GM23338 (cell line): Measurements from ENCODE around the gene RBM7. TPM values are rescaled to one million over a fixed set of nuclear protein-coding genes. Genes with fewer than 3 reads are reported as not detected.

ENCODE experiments used
- ATAC-seq: fragments of 200-7000 bp; cut with Tn5 transposase; 3 replicates; pipeline ENCODE4 v1.9.1; 2020
- DNase-seq: peaks from one replicate; pipeline ENCODE4 v3.0.0-alpha.2; 2015; ENCODE audit warnings: low spot score
- H2AFZ ChIP-seq: fragments of 200-600 bp; sonication (generic); 2 replicates; pipeline ENCODE4 v1.8.0; 2016; ENCODE audit warnings: antibody characterized with exemption, mild to moderate bottlenecking, moderate library complexity
- H3F3A ChIP-seq: fragments of 200-600 bp; sonication (generic); replicated peaks from 2 replicates; pipeline ENCODE4 v1.8.0; 2017; ENCODE audit warnings: antibody characterized with exemption, mixed run types, low read depth
- H3K27ac ChIP-seq: fragments of 200-600 bp; sonication (generic); 2 replicates; pipeline ENCODE4 v1.6.1; 2016; ENCODE audit warnings: low read depth
- H3K27me3 ChIP-seq: fragments of 200-600 bp; sonication (generic); 2 replicates; pipeline ENCODE4 v1.8.0; 2016; ENCODE audit warnings: mild to moderate bottlenecking, mixed run types, moderate library complexity; ENCODE audit not compliant: insufficient read depth
- H3K36me3 ChIP-seq: fragments of 200-600 bp; sonication (generic); 2 replicates; pipeline ENCODE4 v1.8.0; 2016; ENCODE audit warnings: mild to moderate bottlenecking; ENCODE audit not compliant: insufficient read depth
- H3K4me1 ChIP-seq: fragments of 200-600 bp; sonication (generic); 2 replicates; pipeline ENCODE4 v1.8.0; 2016; ENCODE audit warnings: mild to moderate bottlenecking, moderate library complexity; ENCODE audit not compliant: insufficient read depth
- H3K4me2 ChIP-seq: fragments of 200-600 bp; sonication (generic); 2 replicates; pipeline ENCODE4 v1.7.1; 2017; ENCODE audit warnings: mixed run types
- H3K4me3 ChIP-seq: fragments of 200-600 bp; sonication (generic); 2 replicates; pipeline ENCODE4 v1.6.1; 2016; ENCODE audit warnings: mixed run types
- H3K79me2 ChIP-seq: fragments of 200-600 bp; sonication (generic); replicated peaks from 2 replicates; pipeline ENCODE4 v1.8.0; 2017; ENCODE audit warnings: mild to moderate bottlenecking; ENCODE audit not compliant: insufficient read depth
- H3K9me2 ChIP-seq: fragments of 200-600 bp; sonication (generic); 2 replicates; pipeline ENCODE4 v1.8.0; 2017; ENCODE audit not compliant: insufficient read depth
- H4K20me1 ChIP-seq: fragments of 200-600 bp; sonication (generic); replicated peaks from 2 replicates; pipeline ENCODE4 v1.8.0; 2017; ENCODE audit warnings: mild to moderate bottlenecking; ENCODE audit not compliant: insufficient read depth
- H3K27ac Mint-ChIP-seq: 2 replicates; pipeline ENCODE4 v1.8.0; 2020; ENCODE audit warnings: inconsistent platforms, mild to moderate bottlenecking, moderate library complexity, mixed read lengths
- H3K27me3 Mint-ChIP-seq: 3 replicates; pipeline ENCODE4 v1.8.0; 2022; ENCODE audit warnings: low read depth, mild to moderate bottlenecking, moderate library complexity, mixed read lengths, inconsistent platforms; ENCODE audit not compliant: insufficient read depth, poor library complexity
- H3K36me3 Mint-ChIP-seq: 3 replicates; pipeline ENCODE4 v1.8.0; 2021; ENCODE audit warnings: low read depth, mild to moderate bottlenecking, inconsistent platforms, moderate library complexity, mixed read lengths
- H3K4me1 Mint-ChIP-seq: 3 replicates; pipeline ENCODE4 v1.8.0; 2020; ENCODE audit warnings: mild to moderate bottlenecking, inconsistent platforms, mixed read lengths
- H3K4me3 Mint-ChIP-seq: 3 replicates; pipeline ENCODE4 v1.8.0; 2021; ENCODE audit warnings: moderate library complexity, mild to moderate bottlenecking, inconsistent platforms, mixed read lengths
- H3K9me3 Mint-ChIP-seq: 3 replicates; pipeline ENCODE4 v1.8.0; 2020; ENCODE audit warnings: moderate library complexity, mild to moderate bottlenecking, inconsistent platforms, mixed read lengths
- CREB1 ChIP-seq: fragments of 250-450 bp; sonication (Bioruptor Pico); IDR thresholded peaks from 2 replicates; pipeline ENCODE4 v1.5.0; 2020; ENCODE audit warnings: low read depth, mild to moderate bottlenecking, moderate library complexity
- EZH2 ChIP-seq: fragments of 200-600 bp; sonication (generic); IDR thresholded peaks from one replicate; pipeline ENCODE4 v1.8.0; 2017; ENCODE audit warnings: antibody characterized with exemption, mild to moderate bottlenecking, low read depth; ENCODE audit not compliant: unreplicated experiment
- EZH2phosphoT487 ChIP-seq: fragments of 200-600 bp; sonication (generic); IDR thresholded peaks from one replicate; pipeline ENCODE4 v1.8.1; 2018; ENCODE audit warnings: antibody characterized with exemption; ENCODE audit not compliant: unreplicated experiment
- JUNB ChIP-seq: IDR thresholded peaks from one replicate; pipeline ENCODE4 v1.6.1; 2016; ENCODE audit warnings: antibody characterized with exemption; ENCODE audit not compliant: unreplicated experiment
- NANOG ChIP-seq: IDR thresholded peaks from 2 replicates; pipeline ENCODE4 v1.6.1; 2016; ENCODE audit warnings: antibody characterized with exemption, borderline replicate concordance
- POLR2AphosphoS5 ChIP-seq: IDR thresholded peaks from 2 replicates; pipeline ENCODE4 v1.6.1; 2016; ENCODE audit warnings: antibody characterized with exemption, low read depth
- STAT1 ChIP-seq: IDR thresholded peaks from one replicate; pipeline ENCODE4 v1.6.1; 2016; ENCODE audit warnings: antibody characterized with exemption; ENCODE audit not compliant: unreplicated experiment
- ZNF114 ChIP-seq: fragments of 250-450 bp; sonication (Bioruptor Pico); IDR thresholded peaks from 2 replicates; pipeline ENCODE4 v1.5.0; 2020; ENCODE audit warnings: mild to moderate bottlenecking, moderate library complexity
- ZNF331 ChIP-seq: fragments of 250-450 bp; sonication (Bioruptor Pico); IDR thresholded peaks from 2 replicates; pipeline ENCODE4 v1.5.0; 2020; ENCODE audit warnings: low read depth, mild to moderate bottlenecking, moderate library complexity
- polyA plus RNA-seq: library from polyadenylated mRNA; unstranded; fragments of >200 nt; fragmentation: Nextera tagmentation; extraction: Ambion mirVana; gene quantifications from 2 replicates; pipeline ENCODE4 v1.2.1, GENCODE V29; 2016
- total RNA-seq: library from RNA; depleted of rRNA; stranded (reverse); fragments of >200 nt; shearing (Covaris generic); gene quantifications from 2 replicates; pipeline ENCODE4 v1.2.3, GENCODE V29; 2014
- TF ChIP-seq, protein P1 (sequence below), 2 experiments: fragments of 200-600 bp in 1 of 2; sonication (generic) in 1 of 2; conservative IDR thresholded peaks; 2 replicates each; pipeline versions ENCODE4 v1.5.1 to v1.6.1; 2016 to 2017; ENCODE audit warnings: antibody characterized with exemption in 2 of 2, low read depth in 2 of 2, mild to moderate bottlenecking in 2 of 2, moderate library complexity in 1 of 2
- TF ChIP-seq, protein P2 (sequence below): IDR thresholded peaks from 2 replicates; pipeline ENCODE4 v1.6.1; 2016; ENCODE audit warnings: antibody characterized with exemption
- TF ChIP-seq, protein P3 (sequence below): fragments of 250-450 bp; sonication (Bioruptor Pico); IDR thresholded peaks from 2 replicates; pipeline ENCODE4 v1.5.0; 2020; ENCODE audit warnings: mild to moderate bottlenecking, moderate library complexity
- TF ChIP-seq, protein P4 (sequence below): IDR thresholded peaks from one replicate; pipeline ENCODE4 v1.6.1; 2018; ENCODE audit warnings: antibody characterized with exemption; ENCODE audit not compliant: unreplicated experiment

Gene RBM7
- total and polyA plus RNA-seq, 2 experiments from 2014 or later = 31.5 to 57.2 TPM

DNA sequence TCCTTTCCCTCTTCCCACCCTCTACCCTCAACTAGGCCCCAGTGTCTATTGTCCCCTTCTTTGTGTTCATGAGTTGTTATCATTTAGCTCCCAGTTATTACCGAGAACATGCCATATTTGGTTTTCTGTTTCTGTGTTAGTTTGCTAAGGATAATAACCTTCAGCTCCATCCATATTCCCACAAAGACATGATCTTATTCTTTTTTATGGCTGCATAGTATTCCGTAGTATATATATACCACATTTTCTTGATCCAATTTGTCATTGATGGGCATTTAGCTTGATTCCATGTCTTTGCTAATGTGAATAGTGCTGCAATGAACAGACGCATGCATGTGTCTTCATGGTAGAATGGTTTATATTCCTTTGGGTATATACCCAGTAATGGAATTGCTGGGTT lies 18.0 kb upstream of the RBM7 start:
- H3K9me2 ChIP-seq = peaks cover 8% of the 10 kb centered on the region; the same call in 1 of the 2 replicates
- DNase-seq (no peak), ATAC-seq (no peak)
- H2AFZ ChIP-seq = no peak overlapping the region
- Mint-ChIP-seq H3K4me1 (peaks cover 12% of the 10 kb centered on the region), H3K4me3 (no peak overlapping the region), H3K36me3 (no peaks in the 10 kb centered on the region; the same call in 2 of the 3 replicates), H3K9me3 (peaks cover 8% of the 10 kb centered on the region; the same call in 2 of the 3 replicates), H3K27me3 (no peaks in the 10 kb centered on the region), H3K27ac (no peak overlapping the region)
- H3F3A ChIP-seq = no peaks in the 10 kb centered on the region
- H3K27ac ChIP-seq = no peak overlapping the region
- peaks cover 13% of the 10 kb centered on the region; the same call in 1 of the 2 replicates for H3K4me1 ChIP-seq
- H3K36me3 ChIP-seq = no peaks in the 10 kb centered on the region
- no peaks in the 10 kb centered on the region for H3K27me3 ChIP-seq
- no peaks in the 10 kb centered on the region for H4K20me1 ChIP-seq
- TF ChIP-seq CREB1 (CRISPR knock-in tag) (no peak), ZNF114 (CRISPR knock-in tag) (no peak), STAT1 (no peak), EZH2phosphoT487 (no peak), JUNB (no peak), EZH2 (no peak), POLR2AphosphoS5 (no peak), NANOG (no peak), ZNF331 (CRISPR knock-in tag) (no peak)
- TF ChIP-seq, protein P1, sequence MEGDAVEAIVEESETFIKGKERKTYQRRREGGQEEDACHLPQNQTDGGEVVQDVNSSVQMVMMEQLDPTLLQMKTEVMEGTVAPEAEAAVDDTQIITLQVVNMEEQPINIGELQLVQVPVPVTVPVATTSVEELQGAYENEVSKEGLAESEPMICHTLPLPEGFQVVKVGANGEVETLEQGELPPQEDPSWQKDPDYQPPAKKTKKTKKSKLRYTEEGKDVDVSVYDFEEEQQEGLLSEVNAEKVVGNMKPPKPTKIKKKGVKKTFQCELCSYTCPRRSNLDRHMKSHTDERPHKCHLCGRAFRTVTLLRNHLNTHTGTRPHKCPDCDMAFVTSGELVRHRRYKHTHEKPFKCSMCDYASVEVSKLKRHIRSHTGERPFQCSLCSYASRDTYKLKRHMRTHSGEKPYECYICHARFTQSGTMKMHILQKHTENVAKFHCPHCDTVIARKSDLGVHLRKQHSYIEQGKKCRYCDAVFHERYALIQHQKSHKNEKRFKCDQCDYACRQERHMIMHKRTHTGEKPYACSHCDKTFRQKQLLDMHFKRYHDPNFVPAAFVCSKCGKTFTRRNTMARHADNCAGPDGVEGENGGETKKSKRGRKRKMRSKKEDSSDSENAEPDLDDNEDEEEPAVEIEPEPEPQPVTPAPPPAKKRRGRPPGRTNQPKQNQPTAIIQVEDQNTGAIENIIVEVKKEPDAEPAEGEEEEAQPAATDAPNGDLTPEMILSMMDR (conservative IDR thresholded peaks at IDR 0.05; ENCODE audit: low read depth in 2 of 2) = no peak
- TF ChIP-seq, protein P2, sequence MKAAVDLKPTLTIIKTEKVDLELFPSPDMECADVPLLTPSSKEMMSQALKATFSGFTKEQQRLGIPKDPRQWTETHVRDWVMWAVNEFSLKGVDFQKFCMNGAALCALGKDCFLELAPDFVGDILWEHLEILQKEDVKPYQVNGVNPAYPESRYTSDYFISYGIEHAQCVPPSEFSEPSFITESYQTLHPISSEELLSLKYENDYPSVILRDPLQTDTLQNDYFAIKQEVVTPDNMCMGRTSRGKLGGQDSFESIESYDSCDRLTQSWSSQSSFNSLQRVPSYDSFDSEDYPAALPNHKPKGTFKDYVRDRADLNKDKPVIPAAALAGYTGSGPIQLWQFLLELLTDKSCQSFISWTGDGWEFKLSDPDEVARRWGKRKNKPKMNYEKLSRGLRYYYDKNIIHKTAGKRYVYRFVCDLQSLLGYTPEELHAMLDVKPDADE = no peak
- TF ChIP-seq, protein P3, sequence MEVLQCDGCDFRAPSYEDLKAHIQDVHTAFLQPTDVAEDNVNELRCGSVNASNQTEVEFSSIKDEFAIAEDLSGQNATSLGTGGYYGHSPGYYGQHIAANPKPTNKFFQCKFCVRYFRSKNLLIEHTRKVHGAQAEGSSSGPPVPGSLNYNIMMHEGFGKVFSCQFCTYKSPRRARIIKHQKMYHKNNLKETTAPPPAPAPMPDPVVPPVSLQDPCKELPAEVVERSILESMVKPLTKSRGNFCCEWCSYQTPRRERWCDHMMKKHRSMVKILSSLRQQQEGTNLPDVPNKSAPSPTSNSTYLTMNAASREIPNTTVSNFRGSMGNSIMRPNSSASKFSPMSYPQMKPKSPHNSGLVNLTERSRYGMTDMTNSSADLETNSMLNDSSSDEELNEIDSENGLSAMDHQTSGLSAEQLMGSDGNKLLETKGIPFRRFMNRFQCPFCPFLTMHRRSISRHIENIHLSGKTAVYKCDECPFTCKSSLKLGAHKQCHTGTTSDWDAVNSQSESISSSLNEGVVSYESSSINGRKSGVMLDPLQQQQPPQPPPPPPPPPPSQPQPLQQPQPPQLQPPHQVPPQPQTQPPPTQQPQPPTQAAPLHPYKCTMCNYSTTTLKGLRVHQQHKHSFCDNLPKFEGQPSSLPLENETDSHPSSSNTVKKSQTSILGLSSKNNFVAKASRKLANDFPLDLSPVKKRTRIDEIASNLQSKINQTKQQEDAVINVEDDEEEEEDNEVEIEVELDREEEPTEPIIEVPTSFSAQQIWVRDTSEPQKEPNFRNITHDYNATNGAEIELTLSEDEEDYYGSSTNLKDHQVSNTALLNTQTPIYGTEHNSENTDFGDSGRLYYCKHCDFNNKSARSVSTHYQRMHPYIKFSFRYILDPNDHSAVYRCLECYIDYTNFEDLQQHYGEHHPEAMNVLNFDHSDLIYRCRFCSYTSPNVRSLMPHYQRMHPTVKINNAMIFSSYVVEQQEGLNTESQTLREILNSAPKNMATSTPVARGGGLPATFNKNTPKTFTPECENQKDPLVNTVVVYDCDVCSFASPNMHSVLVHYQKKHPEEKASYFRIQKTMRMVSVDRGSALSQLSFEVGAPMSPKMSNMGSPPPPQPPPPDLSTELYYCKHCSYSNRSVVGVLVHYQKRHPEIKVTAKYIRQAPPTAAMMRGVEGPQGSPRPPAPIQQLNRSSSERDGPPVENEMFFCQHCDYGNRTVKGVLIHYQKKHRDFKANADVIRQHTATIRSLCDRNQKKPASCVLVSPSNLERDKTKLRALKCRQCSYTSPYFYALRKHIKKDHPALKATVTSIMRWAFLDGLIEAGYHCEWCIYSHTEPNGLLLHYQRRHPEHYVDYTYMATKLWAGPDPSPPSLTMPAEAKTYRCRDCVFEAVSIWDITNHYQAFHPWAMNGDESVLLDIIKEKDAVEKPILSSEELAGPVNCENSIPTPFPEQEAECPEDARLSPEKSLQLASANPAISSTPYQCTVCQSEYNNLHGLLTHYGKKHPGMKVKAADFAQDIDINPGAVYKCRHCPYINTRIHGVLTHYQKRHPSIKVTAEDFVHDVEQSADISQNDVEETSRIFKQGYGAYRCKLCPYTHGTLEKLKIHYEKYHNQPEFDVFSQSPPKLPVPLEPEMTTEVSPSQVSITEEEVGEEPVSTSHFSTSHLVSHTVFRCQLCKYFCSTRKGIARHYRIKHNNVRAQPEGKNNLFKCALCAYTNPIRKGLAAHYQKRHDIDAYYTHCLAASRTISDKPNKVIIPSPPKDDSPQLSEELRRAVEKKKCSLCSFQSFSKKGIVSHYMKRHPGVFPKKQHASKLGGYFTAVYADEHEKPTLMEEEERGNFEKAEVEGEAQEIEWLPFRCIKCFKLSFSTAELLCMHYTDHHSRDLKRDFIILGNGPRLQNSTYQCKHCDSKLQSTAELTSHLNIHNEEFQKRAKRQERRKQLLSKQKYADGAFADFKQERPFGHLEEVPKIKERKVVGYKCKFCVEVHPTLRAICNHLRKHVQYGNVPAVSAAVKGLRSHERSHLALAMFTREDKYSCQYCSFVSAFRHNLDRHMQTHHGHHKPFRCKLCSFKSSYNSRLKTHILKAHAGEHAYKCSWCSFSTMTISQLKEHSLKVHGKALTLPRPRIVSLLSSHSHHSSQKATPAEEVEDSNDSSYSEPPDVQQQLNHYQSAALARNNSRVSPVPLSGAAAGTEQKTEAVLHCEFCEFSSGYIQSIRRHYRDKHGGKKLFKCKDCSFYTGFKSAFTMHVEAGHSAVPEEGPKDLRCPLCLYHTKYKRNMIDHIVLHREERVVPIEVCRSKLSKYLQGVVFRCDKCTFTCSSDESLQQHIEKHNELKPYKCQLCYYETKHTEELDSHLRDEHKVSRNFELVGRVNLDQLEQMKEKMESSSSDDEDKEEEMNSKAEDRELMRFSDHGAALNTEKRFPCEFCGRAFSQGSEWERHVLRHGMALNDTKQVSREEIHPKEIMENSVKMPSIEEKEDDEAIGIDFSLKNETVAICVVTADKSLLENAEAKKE (CRISPR knock-in tag) = no peak
- TF ChIP-seq, protein P4, sequence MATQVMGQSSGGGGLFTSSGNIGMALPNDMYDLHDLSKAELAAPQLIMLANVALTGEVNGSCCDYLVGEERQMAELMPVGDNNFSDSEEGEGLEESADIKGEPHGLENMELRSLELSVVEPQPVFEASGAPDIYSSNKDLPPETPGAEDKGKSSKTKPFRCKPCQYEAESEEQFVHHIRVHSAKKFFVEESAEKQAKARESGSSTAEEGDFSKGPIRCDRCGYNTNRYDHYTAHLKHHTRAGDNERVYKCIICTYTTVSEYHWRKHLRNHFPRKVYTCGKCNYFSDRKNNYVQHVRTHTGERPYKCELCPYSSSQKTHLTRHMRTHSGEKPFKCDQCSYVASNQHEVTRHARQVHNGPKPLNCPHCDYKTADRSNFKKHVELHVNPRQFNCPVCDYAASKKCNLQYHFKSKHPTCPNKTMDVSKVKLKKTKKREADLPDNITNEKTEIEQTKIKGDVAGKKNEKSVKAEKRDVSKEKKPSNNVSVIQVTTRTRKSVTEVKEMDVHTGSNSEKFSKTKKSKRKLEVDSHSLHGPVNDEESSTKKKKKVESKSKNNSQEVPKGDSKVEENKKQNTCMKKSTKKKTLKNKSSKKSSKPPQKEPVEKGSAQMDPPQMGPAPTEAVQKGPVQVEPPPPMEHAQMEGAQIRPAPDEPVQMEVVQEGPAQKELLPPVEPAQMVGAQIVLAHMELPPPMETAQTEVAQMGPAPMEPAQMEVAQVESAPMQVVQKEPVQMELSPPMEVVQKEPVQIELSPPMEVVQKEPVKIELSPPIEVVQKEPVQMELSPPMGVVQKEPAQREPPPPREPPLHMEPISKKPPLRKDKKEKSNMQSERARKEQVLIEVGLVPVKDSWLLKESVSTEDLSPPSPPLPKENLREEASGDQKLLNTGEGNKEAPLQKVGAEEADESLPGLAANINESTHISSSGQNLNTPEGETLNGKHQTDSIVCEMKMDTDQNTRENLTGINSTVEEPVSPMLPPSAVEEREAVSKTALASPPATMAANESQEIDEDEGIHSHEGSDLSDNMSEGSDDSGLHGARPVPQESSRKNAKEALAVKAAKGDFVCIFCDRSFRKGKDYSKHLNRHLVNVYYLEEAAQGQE = no peak
- no peaks in the 10 kb centered on the region for H3K79me2 ChIP-seq
- H3K4me3 ChIP-seq = no peak overlapping the region
- H3K4me2 ChIP-seq = no peak overlapping the region
